ENCODE measurements around the gene SEMA3C. TPM values are rescaled to one million over a fixed set of nuclear protein-coding genes. Genes with fewer than 3 reads are reported as not detected.

The SEMA3C gene
- total RNA-seq, 1 experiment from 2014 or later: 13.3 TPM

- Histone ChIP-seq H3K36me3 (ENCODE audit: insufficient read depth, low read length, poor library complexity, severe bottlenecking) (no peaks in the 10 kb centered on the region), H3K9me3 (ENCODE audit: low read depth, low read length, poor library complexity, severe bottlenecking) (no peaks in the 10 kb centered on the region), H3K4me3 (ENCODE audit: low read depth, low read length, poor library complexity, severe bottlenecking) (no peak overlapping the region), H3K27ac (ENCODE audit: low read depth, low read length, poor library complexity, severe bottlenecking) (no peak overlapping the region), H3K4me1 (ENCODE audit: insufficient read depth, low read length, poor library complexity, severe bottlenecking) (peaks cover 25% of the 10 kb centered on the region), H3K27me3 (replicated peaks; ENCODE audit: insufficient read depth, low read depth, low read length, poor library complexity) (no peaks in the 10 kb centered on the region)
- intact Hi-C loops (cut with micrococcal nuclease; ENCODE audit: unreplicated experiment): no loop called here
- CTCF ChIA-PET: no interaction called here
- TF ChIP-seq EZH2 (IDR thresholded peaks at IDR 0.05; ENCODE audit: borderline replicate concordance, low read depth, low read length, poor library complexity, severe bottlenecking): no peak
- no peak for TF ChIP-seq CTCF (conservative IDR thresholded peaks at IDR 0.05; ENCODE audit: low read depth, low read length)
- BruUV-seq (replicated peaks): no TSS peak
- POLR2A ChIA-PET (ENCODE audit: low non-redundant PET): no interaction called here
- no peak for DNase-seq (ENCODE audit: low spot score)
Observed at GRCh38 chr7:80779456-80779855, 139.4 kb downstream of the SEMA3C start.

GRCh38 chr7:80775897-80776296, 143.0 kb downstream of the SEMA3C start:
- Histone ChIP-seq H3K9me3 (ENCODE audit: low read depth, low read length, poor library complexity, severe bottlenecking) (no peaks in the 10 kb centered on the region), H3K4me3 (ENCODE audit: low read depth, low read length, poor library complexity, severe bottlenecking) (no peak overlapping the region), H3K36me3 (ENCODE audit: insufficient read depth, low read length, poor library complexity, severe bottlenecking) (no peaks in the 10 kb centered on the region), H3K27ac (ENCODE audit: low read depth, low read length, poor library complexity, severe bottlenecking) (no peak overlapping the region), H3K4me1 (ENCODE audit: insufficient read depth, low read length, poor library complexity, severe bottlenecking) (peaks cover under 1% of the 10 kb centered on the region), H3K27me3 (replicated peaks; ENCODE audit: insufficient read depth, low read depth, low read length, poor library complexity) (no peaks in the 10 kb centered on the region)
- intact Hi-C loops (cut with micrococcal nuclease; ENCODE audit: unreplicated experiment): no loop called here
- TF ChIP-seq CTCF (conservative IDR thresholded peaks at IDR 0.05; ENCODE audit: low read depth, low read length) (no peak), EZH2 (IDR thresholded peaks at IDR 0.05; ENCODE audit: borderline replicate concordance, low read depth, low read length, poor library complexity, severe bottlenecking) (no peak)
- POLR2A ChIA-PET (ENCODE audit: low non-redundant PET): no interaction called here
- no peak for DNase-seq (ENCODE audit: low spot score)
- CTCF ChIA-PET: no interaction called here
- BruUV-seq (replicated peaks): no TSS peak

GRCh38 chr7:80775482-80775881, 143.4 kb downstream of the SEMA3C start:
- ChIA-PET POLR2A (ENCODE audit: low non-redundant PET) (no interaction called here), CTCF (no interaction called here)
- TF ChIP-seq EZH2 (IDR thresholded peaks at IDR 0.05; ENCODE audit: borderline replicate concordance, low read depth, low read length, poor library complexity, severe bottlenecking): no peak
- no peak for TF ChIP-seq CTCF (conservative IDR thresholded peaks at IDR 0.05; ENCODE audit: low read depth, low read length)
- BruUV-seq (replicated peaks): no TSS peak
- no peaks in the 10 kb centered on the region for H3K4me1 ChIP-seq (ENCODE audit: insufficient read depth, low read length, poor library complexity, severe bottlenecking)
- H3K27ac ChIP-seq (ENCODE audit: low read depth, low read length, poor library complexity, severe bottlenecking): no peak overlapping the region
- no peaks in the 10 kb centered on the region for H3K27me3 ChIP-seq (replicated peaks; ENCODE audit: insufficient read depth, low read depth, low read length, poor library complexity)
- no peak for DNase-seq (ENCODE audit: low spot score)
- no peak overlapping the region for H3K4me3 ChIP-seq (ENCODE audit: low read depth, low read length, poor library complexity, severe bottlenecking)
- intact Hi-C loops (cut with micrococcal nuclease; ENCODE audit: unreplicated experiment): no loop called here
- no peaks in the 10 kb centered on the region for H3K9me3 ChIP-seq (ENCODE audit: low read depth, low read length, poor library complexity, severe bottlenecking)
- H3K36me3 ChIP-seq (ENCODE audit: insufficient read depth, low read length, poor library complexity, severe bottlenecking): no peaks in the 10 kb centered on the region

All from A673 (cell line).